Measurements from ENCODE around the gene EDC4. TPM values are rescaled to one million over a fixed set of nuclear protein-coding genes. Genes with fewer than 3 reads are reported as not detected.

EDC4 gene
- 10 to 100 TPM; 33.8 to 52.1 (median 42.1) TPM for total RNA-seq
- polyA plus RNA-seq, result 10 to 100 TPM; 21.1 to 32.2 (median 23.8) TPM
- long read RNA-seq, donor 1, full-length matches to known transcripts, result 30 of 67 reads
- long read RNA-seq, donor 1, partial matches to known transcripts, result 30 of 67 reads
- long read RNA-seq, donor 1, other reads (novel, unspliced or antisense), result 7 of 67 reads
- long read RNA-seq, donor 2, full-length matches to known transcripts, result 46 of 149 reads
- long read RNA-seq, donor 2, partial matches to known transcripts, result 83 of 149 reads
- long read RNA-seq, donor 2, other reads (novel, unspliced or antisense), result 20 of 149 reads

GRCh38 chr16:67872631-67873434, at the start of gene EDC4:
Gene EDC4, plus strand, starts transcription at chr16:67873052. Its CDS starts 210 bp downstream, at chr16:67873262.
- TF ChIP-seq CTCF (IDR thresholded peaks at IDR 0.05), result no peak
- H3K4me1 ChIP-seq, result peaks cover 30% of the 10 kb centered on the region
- peaks cover 5 to 65% of the 10 kb centered on the region in 2 donors for H3K36me3 ChIP-seq (ENCODE audit: insufficient read depth in 1 of 2, low read depth in 1 of 2)
- WGBS, 3 donors, result 1 to 2% (median 1%) methylated on average over 45 to 72 of the region's 72 CpGs
- no peaks in the 10 kb centered on the region for H3K27me3 ChIP-seq (ENCODE audit: insufficient read depth in 3 of 3, low read length in 2 of 3)
- peak within 1 kb of the TSS; percentile 100 for H3K4me3 ChIP-seq
- intact Hi-C loops (cut with DNase I), result no loop called here
- H3K27ac ChIP-seq, result peak within 1 kb of the TSS; percentile 87
- no peaks in the 10 kb centered on the region for H3K9me3 ChIP-seq
- DNase-seq, result peak; percentile 89 to 94
- peak; percentile 90 to 95 (median 94) for ATAC-seq

- H3K4me3 ChIP-seq, result no peak overlapping the region
- DNase-seq (no peak), ATAC-seq (no peak)
- H3K27ac ChIP-seq, result no peak overlapping the region
- peaks cover 5 to 41% of the 10 kb centered on the region in 2 donors for H3K36me3 ChIP-seq (ENCODE audit: insufficient read depth in 1 of 2, low read depth in 1 of 2)
- no peaks in the 10 kb centered on the region for H3K9me3 ChIP-seq
- 83 to 85% (median 84%) methylated on average over 8 of the region's 8 CpGs for WGBS, 3 donors
- intact Hi-C loops (cut with DNase I), result no loop called here
- no peak for TF ChIP-seq CTCF (IDR thresholded peaks at IDR 0.05)
- no peaks in the 10 kb centered on the region for H3K4me1 ChIP-seq
- H3K27me3 ChIP-seq (ENCODE audit: insufficient read depth in 3 of 3, low read length in 2 of 3), result no peaks in the 10 kb centered on the region
These were observed 47.7 kb upstream of the EDC4 start for GRCh38 chr16:67825119-67825518.

DNA sequence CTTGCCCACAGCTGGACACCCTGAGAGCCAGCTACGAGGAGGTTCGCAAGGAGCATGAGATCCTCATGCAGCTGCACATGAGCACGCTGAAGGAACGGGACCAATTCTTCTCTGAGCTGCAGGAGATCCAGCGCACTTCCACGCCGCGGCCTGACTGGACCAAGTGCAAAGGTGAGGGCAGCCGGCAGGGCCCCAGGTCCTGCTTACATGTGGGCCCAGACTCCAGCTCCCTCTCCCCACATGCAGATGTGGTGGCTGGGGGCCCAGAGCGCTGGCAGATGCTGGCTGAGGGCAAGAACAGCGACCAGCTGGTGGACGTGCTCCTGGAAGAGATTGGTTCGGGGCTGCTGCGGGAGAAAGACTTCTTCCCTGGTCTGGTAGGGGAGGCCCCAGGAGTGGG, 46.9 kb upstream of the EDC4 start:
- 76 to 87% (median 82%) methylated on average over 13 to 14 of the region's 14 CpGs for WGBS, 3 donors
- Histone ChIP-seq H3K27me3 (ENCODE audit: insufficient read depth in 3 of 3, low read length in 2 of 3) (no peaks in the 10 kb centered on the region), H3K4me1 (no peaks in the 10 kb centered on the region), H3K4me3 (no peak overlapping the region), H3K27ac (no peak overlapping the region), H3K36me3 (ENCODE audit: insufficient read depth in 1 of 2, low read depth in 1 of 2) (peaks cover 5 to 49% of the 10 kb centered on the region in 2 donors), H3K9me3 (no peaks in the 10 kb centered on the region)
- intact Hi-C loops (cut with DNase I), result no loop called here
- TF ChIP-seq CTCF (IDR thresholded peaks at IDR 0.05), result no peak
- no peak for ATAC-seq
- DNase-seq, result no peak

DNA sequence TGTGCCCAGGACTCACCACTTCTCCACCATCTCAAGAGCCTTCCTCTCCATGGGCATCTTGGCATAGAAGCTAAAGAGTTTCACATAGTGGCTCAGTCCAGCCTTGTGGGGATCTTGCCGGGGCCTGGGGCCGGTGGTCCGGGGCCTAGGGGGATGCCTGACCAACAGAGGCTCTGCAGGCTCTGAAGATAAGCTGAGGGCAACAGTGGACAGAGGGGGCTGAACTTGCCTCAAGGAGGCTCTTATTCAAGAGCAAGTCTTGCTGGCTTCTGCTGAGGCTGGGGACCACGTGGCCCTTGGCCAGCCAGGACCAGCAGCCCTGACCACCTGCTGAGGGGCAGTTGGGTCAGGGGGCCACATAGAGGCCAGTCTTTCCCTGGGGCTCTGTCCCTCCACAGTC, 44.2 kb upstream of the EDC4 start:
- no peaks in the 10 kb centered on the region for H3K9me3 ChIP-seq
- peaks cover 9 to 64% of the 10 kb centered on the region in 2 donors for H3K36me3 ChIP-seq (ENCODE audit: insufficient read depth in 1 of 2, low read depth in 1 of 2)
- H3K27me3 ChIP-seq (ENCODE audit: insufficient read depth in 3 of 3, low read length in 2 of 3), result no peaks in the 10 kb centered on the region
- H3K27ac ChIP-seq, result no peak overlapping the region
- intact Hi-C loops (cut with DNase I), result no loop called here
- H3K4me3 ChIP-seq, result no peak overlapping the region
- no peak for DNase-seq
- whole genome bisulfite sequencing, 3 donors, result 89 to 93% (median 90%) methylated on average over 4 of the region's 4 CpGs
- TF ChIP-seq CTCF (IDR thresholded peaks at IDR 0.05), result no peak
- H3K4me1 ChIP-seq, result peaks cover 11% of the 10 kb centered on the region
- no peak for ATAC-seq

Measured in psoas muscle (tissue), 8 donors.